Sigmoid colon (tissue), 4 donors: Measurements from ENCODE around the gene FAM149B1.

Experiments used
- EP300 ChIP-seq, 4 donors: sonication (generic); formaldehyde crosslinking; IDR thresholded peaks; one replicate each; pipeline ENCODE4 v1.6.1; 2017; ENCODE audit warnings: antibody characterized with exemption in 4 of 4
- POLR2A ChIP-seq, 2 donors: fragments of 450-650 bp; IDR thresholded peaks; one replicate each; pipeline ENCODE4 v1.6.1; 2016; ENCODE audit warnings: antibody characterized with exemption in 2 of 2, mild to moderate bottlenecking in 2 of 2, moderate library complexity in 2 of 2
- POLR2AphosphoS5 ChIP-seq, 4 donors: sonication (generic); formaldehyde crosslinking; IDR thresholded peaks; one replicate each; pipeline ENCODE4 v1.6.1; 2017; ENCODE audit warnings: antibody characterized with exemption in 4 of 4
- TF ChIP-seq, protein P1 (sequence below), 4 experiments: fragments of 450-650 bp in 3 of 4; fragments of 200-600 bp in 1 of 4; IDR thresholded peaks; one replicate each; pipeline ENCODE4 v1.5.1; 2016 to 2019; ENCODE audit warnings: antibody characterized with exemption in 4 of 4, mild to moderate bottlenecking in 3 of 4, moderate library complexity in 2 of 4

DNA sequence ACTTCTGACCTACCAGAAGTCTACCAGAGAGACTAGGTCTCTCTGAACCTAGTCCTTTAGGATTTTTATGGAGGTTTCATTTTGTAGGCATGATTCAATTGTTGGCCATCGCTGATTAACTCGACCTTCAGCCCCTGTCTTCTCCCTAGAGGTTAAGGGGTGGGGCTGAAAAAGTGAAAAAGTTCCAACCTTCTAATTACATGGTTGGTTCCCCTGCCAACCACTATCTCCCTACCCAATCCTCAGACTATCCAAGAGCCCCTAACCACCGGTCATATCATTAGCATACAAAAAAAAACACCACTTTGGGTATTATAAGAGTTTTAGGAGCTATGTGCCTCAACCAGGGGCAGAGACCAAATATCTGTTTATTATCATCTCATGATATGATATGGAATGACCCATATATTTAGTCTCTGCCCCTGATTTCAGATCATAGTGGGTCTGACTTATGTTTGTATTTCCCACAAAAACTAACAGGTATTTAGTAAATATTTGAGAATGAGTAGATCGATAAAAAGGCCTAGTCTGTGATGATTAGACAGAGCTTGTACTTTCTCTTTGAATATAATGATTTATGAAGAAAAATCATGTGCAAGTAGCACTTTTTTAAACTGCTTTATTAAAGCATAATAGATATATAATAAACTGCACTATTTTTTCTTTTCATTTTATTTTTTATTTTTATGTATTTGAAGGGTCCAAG lies 43.3 kb downstream of the FAM149B1 start:
- TF ChIP-seq POLR2A (IDR thresholded peaks at IDR 0.05) (no peak), POLR2AphosphoS5 (IDR thresholded peaks at IDR 0.05) (no peak), EP300 (IDR thresholded peaks at IDR 0.05) (no peak)
- TF ChIP-seq, protein P1, sequence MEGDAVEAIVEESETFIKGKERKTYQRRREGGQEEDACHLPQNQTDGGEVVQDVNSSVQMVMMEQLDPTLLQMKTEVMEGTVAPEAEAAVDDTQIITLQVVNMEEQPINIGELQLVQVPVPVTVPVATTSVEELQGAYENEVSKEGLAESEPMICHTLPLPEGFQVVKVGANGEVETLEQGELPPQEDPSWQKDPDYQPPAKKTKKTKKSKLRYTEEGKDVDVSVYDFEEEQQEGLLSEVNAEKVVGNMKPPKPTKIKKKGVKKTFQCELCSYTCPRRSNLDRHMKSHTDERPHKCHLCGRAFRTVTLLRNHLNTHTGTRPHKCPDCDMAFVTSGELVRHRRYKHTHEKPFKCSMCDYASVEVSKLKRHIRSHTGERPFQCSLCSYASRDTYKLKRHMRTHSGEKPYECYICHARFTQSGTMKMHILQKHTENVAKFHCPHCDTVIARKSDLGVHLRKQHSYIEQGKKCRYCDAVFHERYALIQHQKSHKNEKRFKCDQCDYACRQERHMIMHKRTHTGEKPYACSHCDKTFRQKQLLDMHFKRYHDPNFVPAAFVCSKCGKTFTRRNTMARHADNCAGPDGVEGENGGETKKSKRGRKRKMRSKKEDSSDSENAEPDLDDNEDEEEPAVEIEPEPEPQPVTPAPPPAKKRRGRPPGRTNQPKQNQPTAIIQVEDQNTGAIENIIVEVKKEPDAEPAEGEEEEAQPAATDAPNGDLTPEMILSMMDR (IDR thresholded peaks at IDR 0.05) = no peak
